ENCODE measurements around the gene TSC2. TPM values are rescaled to one million over a fixed set of nuclear protein-coding genes. Genes with fewer than 3 reads are reported as not detected.
A peak's percentile ranks its signal among the peaks of the same experiment; 100 is the strongest.
"Not testable (repeated sequence)": the region's sequence is repeated elsewhere in the genome, so short reads cannot be mapped to it uniquely, and the experiment has no call there.

TSC2 gene
- total RNA-seq, 1 donor from 2014 or later: 194 TPM

GRCh38 chr16:2031081-2031577, 16.7 kb upstream of the TSC2 start:
- peaks cover 1% of the 10 kb centered on the region for H3K36me3 Mint-ChIP-seq (ENCODE audit: unreplicated experiment)
- no peaks in the 10 kb centered on the region for H3K27me3 Mint-ChIP-seq (ENCODE audit: unreplicated experiment)
- peaks cover 67% of the 10 kb centered on the region for H3K4me1 Mint-ChIP-seq (ENCODE audit: unreplicated experiment)
- no peak for TF ChIP-seq CTCF (IDR thresholded peaks at IDR 0.05)
- H3K4me3 Mint-ChIP-seq (ENCODE audit: unreplicated experiment): no peak overlapping the region
- no peaks in the 10 kb centered on the region for H3K9me3 Mint-ChIP-seq (ENCODE audit: unreplicated experiment)
- peak overlapping the region; percentile 88 for H3K27ac Mint-ChIP-seq (ENCODE audit: unreplicated experiment)
- no peak for DNase-seq (ENCODE audit: extremely low spot score, unreplicated experiment)

GRCh38 chr16:2032285-2033056, 15.3 kb upstream of the TSC2 start:
- Mint-ChIP-seq H3K4me3 (ENCODE audit: unreplicated experiment) (peak overlapping the region; percentile 44), H3K4me1 (ENCODE audit: unreplicated experiment) (peaks cover 80% of the 10 kb centered on the region), H3K27me3 (ENCODE audit: unreplicated experiment) (no peaks in the 10 kb centered on the region), H3K36me3 (ENCODE audit: unreplicated experiment) (peaks cover 3% of the 10 kb centered on the region), H3K9me3 (ENCODE audit: unreplicated experiment) (no peaks in the 10 kb centered on the region), H3K27ac (ENCODE audit: unreplicated experiment) (peak overlapping the region; percentile 88)
- no peak for DNase-seq (ENCODE audit: extremely low spot score, unreplicated experiment)
- TF ChIP-seq CTCF (IDR thresholded peaks at IDR 0.05): no peak

- Mint-ChIP-seq H3K4me1 (ENCODE audit: unreplicated experiment) (peaks cover 81% of the 10 kb centered on the region), H3K4me3 (ENCODE audit: unreplicated experiment) (peak overlapping the region; percentile 60), H3K27ac (ENCODE audit: unreplicated experiment) (peak overlapping the region; percentile 93), H3K36me3 (ENCODE audit: unreplicated experiment) (peaks cover 3% of the 10 kb centered on the region), H3K9me3 (ENCODE audit: unreplicated experiment) (no peaks in the 10 kb centered on the region), H3K27me3 (ENCODE audit: unreplicated experiment) (no peaks in the 10 kb centered on the region)
- TF ChIP-seq CTCF (IDR thresholded peaks at IDR 0.05): no peak
- peak; percentile 91 for DNase-seq (ENCODE audit: extremely low spot score, unreplicated experiment)
Observed at GRCh38 chr16:2033057-2033908, 14.5 kb upstream of the TSC2 start.

- H3K36me3 Mint-ChIP-seq (ENCODE audit: unreplicated experiment); DNase-seq (ENCODE audit: extremely low spot score, unreplicated experiment); H3K9me3 Mint-ChIP-seq (ENCODE audit: unreplicated experiment); H3K27me3 Mint-ChIP-seq (ENCODE audit: unreplicated experiment): not testable (repeated sequence)
- Mint-ChIP-seq H3K4me1 (ENCODE audit: unreplicated experiment) (peaks cover 79% of the 10 kb centered on the region), H3K4me3 (ENCODE audit: unreplicated experiment) (peak overlapping the region; percentile 60), H3K27ac (ENCODE audit: unreplicated experiment) (peak overlapping the region; percentile 93)
Observed at GRCh38 chr16:2033909-2034695, 13.7 kb upstream of the TSC2 start.

GRCh38 chr16:2034696-2035430, 12.9 kb upstream of the TSC2 start:
- no peak for DNase-seq (ENCODE audit: extremely low spot score, unreplicated experiment)
- Mint-ChIP-seq H3K4me3 (ENCODE audit: unreplicated experiment) (peak overlapping the region; percentile 32), H3K27me3 (ENCODE audit: unreplicated experiment) (no peaks in the 10 kb centered on the region), H3K27ac (ENCODE audit: unreplicated experiment) (peak overlapping the region; percentile 89), H3K36me3 (ENCODE audit: unreplicated experiment) (peaks cover 2% of the 10 kb centered on the region), H3K4me1 (ENCODE audit: unreplicated experiment) (peaks cover 82% of the 10 kb centered on the region), H3K9me3 (ENCODE audit: unreplicated experiment) (no peaks in the 10 kb centered on the region)
- TF ChIP-seq CTCF (IDR thresholded peaks at IDR 0.05): no peak

All from osteocyte (in vitro differentiated cells).